Sciatic nerve (tissue), 2 donors: ENCODE measurements around the gene RNLS. TPM values are rescaled to one million over a fixed set of nuclear protein-coding genes. Genes with fewer than 3 reads are reported as not detected.
A peak's percentile ranks its signal among the peaks of the same experiment; 100 is the strongest.

ENCODE experiments used
- ATAC-seq: fragments of 200-7000 bp; cut with Tn5 transposase; one replicate; pipeline ENCODE4 v1.9.1; 2020; ENCODE audit warnings: mild to moderate bottlenecking, moderate library complexity
- DNase-seq: peaks from one replicate; pipeline ENCODE4 v3.0.0-alpha.2; 2020; ENCODE audit warnings: low spot score
- intact Hi-C: fragments of 100-400 bp; cut with DNase I; formaldehyde crosslinking; loops from one replicate; pipeline ENCODE4 v1.14.2; 2022
- total RNA-seq: library from RNA; stranded (reverse); fragmentation: NEBNext Ultra II Directional; extraction: Animal tissue kit (Norgen Biotek cat#: 25700); gene quantifications from one replicate; pipeline ENCODE4 v1.2.1, GENCODE V29; 2021
- donor health status: DM: no; HTN: no; CAD: no.
- donor health status: DM: no; HTN: no; CAD: no.

The RNLS gene
- total RNA-seq, 1 donor from 2014 or later = 5.5 TPM

- intact Hi-C loops = no loop called here
- DNase-seq (no peak), ATAC-seq (no peak)
Observed at GRCh38 chr10:88457660-88458059, 125.5 kb downstream of the RNLS start.

GRCh38 chr10:88456730-88457129, 126.4 kb downstream of the RNLS start:
- ATAC-seq (peak; percentile 44), DNase-seq (no peak)
- intact Hi-C loops = no loop called here

- peak; percentile 82 for ATAC-seq
- intact Hi-C loops = no loop called here
- DNase-seq = no peak
Observed at GRCh38 chr10:88455831-88456230, 127.3 kb downstream of the RNLS start.

- DNase-seq = no peak
- ATAC-seq = no peak
- intact Hi-C loops = no loop called here
Observed at GRCh38 chr10:88450201-88450600, 132.9 kb downstream of the RNLS start.

- ATAC-seq = peak; percentile 77
- no peak for DNase-seq
- intact Hi-C loops = no loop called here
Observed at GRCh38 chr10:88442716-88443115, 140.4 kb downstream of the RNLS start.

- intact Hi-C loops = no loop called here
Observed at GRCh38 chr10:88440541-88440940, 142.6 kb downstream of the RNLS start.

GRCh38 chr10:88439932-88440331, 143.2 kb downstream of the RNLS start:
- DNase-seq (no peak), ATAC-seq (no peak)
- intact Hi-C loops = no loop called here

More at GRCh38 chr10:88440541-88440940, 142.6 kb downstream of the RNLS start:
- no peak for DNase-seq
- no peak for ATAC-seq

- intact Hi-C loops = no loop called here
- no peak for DNase-seq
- ATAC-seq = peak; percentile 67
Observed at GRCh38 chr10:88437411-88437810, 145.7 kb downstream of the RNLS start.

GRCh38 chr10:88433565-88434186, 149.4 kb downstream of the RNLS start:
- DNase-seq = no peak
- intact Hi-C loops = no loop called here
- no peak for ATAC-seq

- intact Hi-C loops = no loop called here
- no peak for ATAC-seq
- DNase-seq = no peak
Observed at GRCh38 chr10:88431103-88431502, 152.0 kb downstream of the RNLS start.

- DNase-seq (no peak), ATAC-seq (no peak)
- intact Hi-C loops = no loop called here
Observed at GRCh38 chr10:88428976-88429375, 154.1 kb downstream of the RNLS start.

- intact Hi-C loops = no loop called here
- ATAC-seq (peak; percentile 49), DNase-seq (no peak)
Observed at GRCh38 chr10:88428442-88428841, 154.7 kb downstream of the RNLS start.

- no peak for DNase-seq
- intact Hi-C loops = no loop called here
- no peak for ATAC-seq
Observed at GRCh38 chr10:88427024-88427423, 156.1 kb downstream of the RNLS start.

- intact Hi-C loops = no loop called here
- no peak for ATAC-seq
- DNase-seq = no peak
Observed at GRCh38 chr10:88424881-88425280, 158.2 kb downstream of the RNLS start.

- ATAC-seq (no peak), DNase-seq (no peak)
- intact Hi-C loops = no loop called here
Observed at GRCh38 chr10:88423732-88424131, 159.4 kb downstream of the RNLS start.

- DNase-seq (no peak), ATAC-seq (no peak)
- intact Hi-C loops = no loop called here
Observed at GRCh38 chr10:88421590-88421989, 161.5 kb downstream of the RNLS start.

- ATAC-seq (no peak), DNase-seq (no peak)
- intact Hi-C loops = no loop called here
Observed at GRCh38 chr10:88418871-88419270, 164.2 kb downstream of the RNLS start.

- DNase-seq = no peak
- no peak for ATAC-seq
- intact Hi-C loops = no loop called here
Observed at GRCh38 chr10:88417387-88418030, 165.6 kb downstream of the RNLS start.

- intact Hi-C loops = no loop called here
- ATAC-seq (no peak), DNase-seq (no peak)
Observed at GRCh38 chr10:88416801-88417200, 166.3 kb downstream of the RNLS start.

GRCh38 chr10:88415533-88416130, 167.5 kb downstream of the RNLS start:
- intact Hi-C loops = no loop called here
- DNase-seq (no peak), ATAC-seq (no peak)

- DNase-seq = no peak
- intact Hi-C loops = no loop called here
- ATAC-seq = no peak
Observed at GRCh38 chr10:88413412-88413811, 169.7 kb downstream of the RNLS start.
